ENCODE data around the gene GPR17.

Gene GPR17

GRCh38 chr2:127615511-127616166 lies 30.3 kb upstream of the GPR17 start:
- no peak for DNase-seq

- DNase-seq, result no peak
Observed at GRCh38 chr2:127618551-127619202, 27.3 kb upstream of the GPR17 start.

GRCh38 chr2:127619203-127619590 lies 26.8 kb upstream of the GPR17 start:
- no peak for DNase-seq

GRCh38 chr2:127619877-127620705 lies 25.9 kb upstream of the GPR17 start:
- DNase-seq, result no peak

- DNase-seq, result no peak
Observed at GRCh38 chr2:127620866-127621265, 25.1 kb upstream of the GPR17 start.

GRCh38 chr2:127621981-127622431 lies 23.9 kb upstream of the GPR17 start:
- no peak for DNase-seq

GRCh38 chr2:127622561-127623387 lies 23.2 kb upstream of the GPR17 start:
- no peak for DNase-seq

- DNase-seq, result no peak
Observed at GRCh38 chr2:127623388-127624319, 22.3 kb upstream of the GPR17 start.

- DNase-seq, result no peak
Observed at GRCh38 chr2:127624320-127624755, 21.6 kb upstream of the GPR17 start.

- no peak for DNase-seq
Observed at GRCh38 chr2:127624756-127625571, 21.0 kb upstream of the GPR17 start.

- DNase-seq, result no peak
Observed at GRCh38 chr2:127625572-127625951, 20.4 kb upstream of the GPR17 start.

GRCh38 chr2:127626175-127626574 lies 19.8 kb upstream of the GPR17 start:
- DNase-seq, result no peak

- DNase-seq, result no peak
Observed at GRCh38 chr2:127626917-127627739, 18.8 kb upstream of the GPR17 start.

GRCh38 chr2:127627740-127628571 lies 18.0 kb upstream of the GPR17 start:
- DNase-seq, result no peak

- no peak for DNase-seq
Observed at GRCh38 chr2:127628767-127629614, 17.0 kb upstream of the GPR17 start.

- no peak for DNase-seq
Observed at GRCh38 chr2:127629637-127630036, 16.3 kb upstream of the GPR17 start.

- DNase-seq, result no peak
Observed at GRCh38 chr2:127630096-127630863, 15.7 kb upstream of the GPR17 start.
